Coronary artery (tissue), 2 donors: ENCODE measurements around the gene VSX2.

Source experiments
- DNase-seq: peaks from one replicate; pipeline ENCODE4 v3.0.0-alpha.2; 2017; ENCODE audit warnings: low spot score
- H3K27ac ChIP-seq, 2 donors: fragments of 200-600 bp; sonication (generic); one replicate each; pipeline ENCODE4 v1.5.1; 2016 to 2019
- H3K4me3 ChIP-seq: fragments of 200-600 bp; sonication (generic); 2 replicates; pipeline ENCODE4 v1.5.1; 2016; ENCODE audit warnings: mild to moderate bottlenecking, moderate library complexity
- CTCF ChIP-seq: fragments of 200-600 bp; sonication (generic); IDR thresholded peaks from one replicate; pipeline ENCODE4 v1.5.1; 2019; ENCODE audit warnings: antibody characterized with exemption

Gene VSX2

GRCh38 chr14:74301594-74302151 lies 62.4 kb downstream of the VSX2 start:
- no peak for TF ChIP-seq CTCF
- no peak for DNase-seq
- peak overlapping the region; percentile 88 to 89 for H3K27ac ChIP-seq
- H3K4me3 ChIP-seq, result peak overlapping the region; percentile 87

GRCh38 chr14:74302152-74302628 lies 62.9 kb downstream of the VSX2 start:
- DNase-seq, result no peak
- peak; percentile 15 for TF ChIP-seq CTCF
- H3K4me3 ChIP-seq, result peak overlapping the region; percentile 87
- peak overlapping the region; percentile 88 to 89 for H3K27ac ChIP-seq

GRCh38 chr14:74302634-74303569 lies 63.7 kb downstream of the VSX2 start, which contains the start of gene ABCD4:
Gene ABCD4 (minus strand): TSS chr14:74302934. CDS start chr14:74302912, 22 bp downstream.
- DNase-seq, result peak; percentile 93
- no peak for TF ChIP-seq CTCF
- Histone ChIP-seq H3K4me3 (peak within 1 kb of the TSS; percentile 87), H3K27ac (peak within 1 kb of the TSS; percentile 88 to 89)

GRCh38 chr14:74308695-74309094 lies 69.4 kb downstream of the VSX2 start:
- no peak overlapping the region for H3K4me3 ChIP-seq
- no peak overlapping the region for H3K27ac ChIP-seq
- no peak for DNase-seq
- no peak for TF ChIP-seq CTCF

DNA sequence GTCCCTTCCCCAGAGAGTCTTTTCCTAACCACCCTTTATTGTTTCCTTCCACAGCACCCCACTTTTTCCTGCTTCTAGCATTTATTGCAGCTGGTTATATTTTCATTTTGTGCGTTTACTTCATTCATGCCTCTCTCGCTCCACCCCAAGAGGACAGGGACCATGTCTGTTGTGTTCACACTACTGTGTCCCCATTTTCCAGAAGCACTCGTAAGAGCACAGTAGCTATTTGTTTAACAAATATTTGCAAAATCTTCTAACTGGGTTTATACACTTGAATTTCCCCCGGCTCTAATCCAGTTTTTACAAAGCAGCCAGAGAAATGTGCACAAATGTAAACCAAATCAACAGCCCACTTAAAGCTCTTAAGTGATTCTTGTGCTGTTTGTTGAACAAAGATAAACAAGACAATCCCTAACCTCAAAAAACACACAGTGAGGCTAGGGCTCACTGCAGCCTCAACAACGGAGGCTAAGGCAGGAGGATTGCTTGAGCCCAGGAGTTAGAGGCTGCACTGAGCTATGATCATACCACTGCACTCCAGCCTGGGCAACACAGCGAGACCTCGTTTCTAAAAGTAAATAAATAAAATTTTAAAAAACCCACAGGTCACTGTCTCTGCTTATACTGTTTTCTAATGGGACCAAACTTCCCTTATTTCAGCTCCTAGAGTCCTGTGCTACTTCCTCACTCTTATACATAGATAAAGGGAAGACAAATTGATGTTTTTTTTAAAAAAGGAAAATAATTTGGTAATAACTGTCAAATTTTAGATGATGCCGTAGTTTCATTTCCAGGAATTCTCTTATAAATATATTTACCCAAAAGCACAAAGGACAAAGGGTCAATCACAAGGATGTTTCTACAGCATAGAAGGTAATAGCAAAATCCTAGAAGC lies 70.1 kb downstream of the VSX2 start:
- no peak for DNase-seq

More for the DNA sequence above, 70.1 kb downstream of the VSX2 start:
- H3K27ac ChIP-seq, result no peak overlapping the region
- no peak overlapping the region for H3K4me3 ChIP-seq
- no peak for TF ChIP-seq CTCF
